ENCODE measurements around the gene CMBL.

Gene CMBL

GRCh38 chr5:10333154-10334006 lies 25.7 kb upstream of the CMBL start:
- no peak for DNase-seq (ENCODE audit: extremely low read depth in 1 of 2, low read depth in 1 of 2)

GRCh38 chr5:10332301-10332700 lies 24.6 kb upstream of the CMBL start:
- DNase-seq (ENCODE audit: extremely low read depth in 1 of 2, low read depth in 1 of 2), result no peak

- DNase-seq (ENCODE audit: extremely low read depth in 1 of 2, low read depth in 1 of 2), result no peak
Measured at GRCh38 chr5:10331341-10331796, 23.7 kb upstream of the CMBL start.

- DNase-seq (ENCODE audit: extremely low read depth in 1 of 2, low read depth in 1 of 2), result no peak
Measured at GRCh38 chr5:10330511-10331230, 23.0 kb upstream of the CMBL start.

- DNase-seq (ENCODE audit: extremely low read depth in 1 of 2, low read depth in 1 of 2), result no peak
Measured at GRCh38 chr5:10329820-10330481, 22.2 kb upstream of the CMBL start.

GRCh38 chr5:10329446-10329819 lies 21.7 kb upstream of the CMBL start:
- DNase-seq (ENCODE audit: extremely low read depth in 1 of 2, low read depth in 1 of 2), result no peak

- DNase-seq (ENCODE audit: extremely low read depth in 1 of 2, low read depth in 1 of 2), result no peak
Measured at GRCh38 chr5:10328323-10328722, 20.6 kb upstream of the CMBL start.

- no peak for DNase-seq (ENCODE audit: extremely low read depth in 1 of 2, low read depth in 1 of 2)
Measured at GRCh38 chr5:10324518-10325370, 17.0 kb upstream of the CMBL start.

GRCh38 chr5:10323588-10324488 lies 16.1 kb upstream of the CMBL start:
- no peak for DNase-seq (ENCODE audit: extremely low read depth in 1 of 2, low read depth in 1 of 2)

GRCh38 chr5:10321882-10322281 lies 14.2 kb upstream of the CMBL start:
- no peak for DNase-seq (ENCODE audit: extremely low read depth in 1 of 2, low read depth in 1 of 2)

GRCh38 chr5:10320793-10321192 lies 13.1 kb upstream of the CMBL start:
- DNase-seq (ENCODE audit: extremely low read depth in 1 of 2, low read depth in 1 of 2), result no peak

- no peak for DNase-seq (ENCODE audit: extremely low read depth in 1 of 2, low read depth in 1 of 2)
Measured at GRCh38 chr5:10319202-10319851, 11.6 kb upstream of the CMBL start.

- no peak for DNase-seq (ENCODE audit: extremely low read depth in 1 of 2, low read depth in 1 of 2)
Measured at GRCh38 chr5:10317825-10318682, 10.4 kb upstream of the CMBL start.

- no peak for DNase-seq (ENCODE audit: extremely low read depth in 1 of 2, low read depth in 1 of 2)
Measured at GRCh38 chr5:10315824-10316509, 8.3 kb upstream of the CMBL start.

- no peak for DNase-seq (ENCODE audit: extremely low read depth in 1 of 2, low read depth in 1 of 2)
Measured at GRCh38 chr5:10315201-10315600, 7.5 kb upstream of the CMBL start.

- DNase-seq (ENCODE audit: extremely low read depth in 1 of 2, low read depth in 1 of 2), result no peak
Measured at GRCh38 chr5:10311595-10312425, 4.1 kb upstream of the CMBL start.
